Measurements from ENCODE around the gene CFAP74.

Gene CFAP74

GRCh38 chr1:1968767-1969504 lies 34.6 kb downstream of the CFAP74 start:
- no peaks in the 10 kb centered on the region for H3K9me3 Mint-ChIP-seq
- no peak for DNase-seq
- no peak for ATAC-seq (replicated peaks)
- H3K36me3 Mint-ChIP-seq, result no peaks in the 10 kb centered on the region
- H3K4me1 Mint-ChIP-seq, result no peaks in the 10 kb centered on the region
- H3K27ac Mint-ChIP-seq, result no peak overlapping the region
- H3K4me3 Mint-ChIP-seq, result no peak overlapping the region
- peaks cover 22 to 32% of the 10 kb centered on the region in 2 donors for H3K27me3 Mint-ChIP-seq

- no peak for ATAC-seq (replicated peaks)
Observed at GRCh38 chr1:1967879-1968278, 35.7 kb downstream of the CFAP74 start.

DNA sequence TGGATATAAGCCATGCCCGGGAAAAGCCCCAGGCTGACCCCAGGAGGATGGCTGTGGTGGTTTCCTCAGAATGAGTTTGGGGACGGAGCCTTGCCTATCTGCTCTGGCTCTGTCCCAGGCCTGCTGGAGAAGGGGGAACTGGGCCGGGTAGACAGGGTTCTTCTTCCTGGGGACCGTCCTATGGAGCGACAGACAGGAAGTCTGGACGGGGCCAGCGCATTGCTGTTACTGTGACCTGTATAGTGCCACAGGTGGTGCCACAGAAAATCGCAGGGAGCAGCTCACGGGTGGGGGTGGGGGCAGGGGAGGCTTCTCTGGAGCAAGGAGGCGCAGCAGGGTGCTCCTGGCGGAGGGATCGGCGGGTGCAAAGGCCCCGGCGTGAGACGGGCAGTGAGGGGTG lies 36.4 kb downstream of the CFAP74 start:
- H3K27ac Mint-ChIP-seq, result no peak overlapping the region
- H3K9me3 Mint-ChIP-seq, result no peaks in the 10 kb centered on the region
- no peak for DNase-seq
- H3K27me3 Mint-ChIP-seq, result peaks cover 15 to 28% of the 10 kb centered on the region in 2 donors
- ATAC-seq (replicated peaks), result no peak
- no peaks in the 10 kb centered on the region for H3K4me1 Mint-ChIP-seq
- no peaks in the 10 kb centered on the region for H3K36me3 Mint-ChIP-seq
- H3K4me3 Mint-ChIP-seq, result no peak overlapping the region

More at GRCh38 chr1:1967879-1968278, 35.7 kb downstream of the CFAP74 start:
- Mint-ChIP-seq H3K9me3 (no peaks in the 10 kb centered on the region), H3K4me1 (no peaks in the 10 kb centered on the region), H3K27me3 (peaks cover 14 to 24% of the 10 kb centered on the region in 2 donors), H3K36me3 (no peaks in the 10 kb centered on the region), H3K27ac (no peak overlapping the region), H3K4me3 (no peak overlapping the region)
- DNase-seq, result no peak

DNA sequence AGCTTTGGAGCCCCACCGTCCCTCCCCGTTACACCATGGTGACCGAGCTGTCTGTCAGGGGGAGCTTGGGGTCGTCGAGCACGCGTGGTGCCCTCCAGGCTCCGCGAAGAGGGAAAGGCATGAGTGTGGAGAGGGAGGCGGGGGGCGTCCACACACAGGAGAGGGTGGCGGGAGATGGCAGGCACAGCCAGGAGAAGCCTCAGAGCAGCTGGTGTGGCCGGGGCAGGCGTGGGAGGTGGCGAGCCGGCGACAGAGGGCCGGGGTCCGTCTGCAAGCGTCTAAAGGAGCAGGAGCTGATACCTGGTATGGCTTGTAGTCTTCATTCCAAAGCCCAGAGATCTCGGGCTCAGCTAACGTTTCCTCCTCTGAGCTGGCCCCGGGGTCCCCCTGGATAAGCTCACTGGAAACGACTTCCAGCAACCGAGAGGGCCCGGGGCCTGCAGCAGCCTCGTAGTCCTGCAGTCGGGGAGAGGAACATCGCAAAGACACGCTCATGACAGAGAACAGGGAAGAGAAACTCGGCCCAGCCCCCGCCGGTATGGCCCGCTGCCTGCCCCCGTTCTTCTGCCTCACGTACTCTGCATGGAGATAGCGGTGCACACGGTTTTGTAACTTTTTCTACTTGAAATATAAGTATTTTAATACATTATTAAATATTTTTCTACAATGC lies 37.4 kb downstream of the CFAP74 start:
- peaks cover 24 to 35% of the 10 kb centered on the region in 2 donors for H3K27me3 Mint-ChIP-seq
- DNase-seq (no peak), ATAC-seq (replicated peaks) (no peak)
- H3K27ac Mint-ChIP-seq, result no peak overlapping the region
- no peaks in the 10 kb centered on the region for H3K4me1 Mint-ChIP-seq
- H3K9me3 Mint-ChIP-seq, result no peaks in the 10 kb centered on the region
- H3K36me3 Mint-ChIP-seq, result no peaks in the 10 kb centered on the region
- H3K4me3 Mint-ChIP-seq, result no peak overlapping the region

DNA sequence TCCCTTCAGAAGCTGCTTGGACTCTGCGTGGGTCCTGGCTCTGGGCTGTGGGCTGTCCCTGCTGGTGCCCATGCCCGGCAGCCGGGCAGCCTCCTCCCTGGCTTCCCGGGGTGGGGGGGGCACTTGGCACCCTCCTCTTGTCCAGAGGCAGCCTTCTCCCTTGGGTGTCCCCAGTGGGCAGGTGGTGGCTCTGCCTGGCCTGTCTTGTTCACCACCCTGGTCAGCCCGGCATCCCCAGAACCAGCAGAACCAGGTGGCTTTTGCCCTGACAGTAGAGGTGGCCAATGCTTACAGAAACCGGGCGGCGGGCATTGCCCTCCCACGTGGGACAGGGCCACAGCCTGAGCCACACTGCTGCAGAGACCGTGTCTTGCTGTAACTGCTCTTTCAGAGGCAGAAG lies 38.0 kb downstream of the CFAP74 start:
- H3K4me1 Mint-ChIP-seq, result no peaks in the 10 kb centered on the region
- no peaks in the 10 kb centered on the region for H3K36me3 Mint-ChIP-seq
- DNase-seq (no peak), ATAC-seq (replicated peaks) (no peak)
- no peak overlapping the region for H3K27ac Mint-ChIP-seq
- H3K4me3 Mint-ChIP-seq, result no peak overlapping the region
- no peaks in the 10 kb centered on the region for H3K9me3 Mint-ChIP-seq
- H3K27me3 Mint-ChIP-seq, result peaks cover 31 to 41% of the 10 kb centered on the region in 2 donors

DNA sequence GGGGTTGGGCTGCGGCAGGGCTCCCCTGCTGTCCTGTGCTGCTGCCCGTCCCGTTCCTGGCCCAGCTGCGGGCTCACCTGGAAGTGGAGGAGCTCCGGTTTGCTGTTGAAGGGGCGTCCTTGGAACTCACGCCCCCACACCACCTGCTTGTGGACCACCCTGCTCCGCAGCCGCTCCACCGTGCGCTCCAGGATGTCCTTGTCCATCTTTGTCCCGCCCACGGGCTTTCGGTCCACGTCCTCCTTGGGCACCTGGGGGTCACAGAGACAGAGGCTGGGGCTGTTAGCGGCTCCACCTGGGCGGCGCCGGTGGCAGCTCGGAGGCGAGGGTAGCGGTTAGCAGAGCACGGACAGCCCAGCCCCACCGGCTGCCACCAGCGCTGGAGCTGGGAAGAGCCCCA lies 38.8 kb downstream of the CFAP74 start:
- Mint-ChIP-seq H3K27me3 (peaks cover 37 to 48% of the 10 kb centered on the region in 2 donors), H3K27ac (no peak overlapping the region), H3K36me3 (no peaks in the 10 kb centered on the region), H3K4me3 (no peak overlapping the region), H3K4me1 (no peaks in the 10 kb centered on the region), H3K9me3 (no peaks in the 10 kb centered on the region)
- no peak for ATAC-seq (replicated peaks)
- no peak for DNase-seq

DNA sequence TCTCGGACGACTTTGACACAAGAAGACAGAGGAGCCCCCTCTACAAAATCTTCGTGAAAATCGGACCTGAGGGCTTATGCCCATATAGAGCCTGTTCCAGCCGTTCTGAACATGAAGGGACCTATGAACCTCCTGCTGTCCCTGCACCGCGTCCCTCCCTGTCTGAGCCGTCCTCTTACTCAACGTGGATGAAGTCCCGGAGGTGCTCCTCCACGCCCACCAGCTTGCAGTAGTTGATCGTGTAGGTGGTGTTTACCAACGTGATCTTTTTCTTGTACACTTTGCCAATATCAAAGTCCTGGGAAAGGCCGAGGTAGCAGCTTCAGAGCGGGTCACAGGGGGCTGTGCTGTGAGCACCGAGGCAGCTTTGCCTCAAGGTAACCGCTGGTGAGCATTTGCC lies 40.0 kb downstream of the CFAP74 start:
- H3K27me3 Mint-ChIP-seq, result peaks cover 46 to 58% of the 10 kb centered on the region in 2 donors
- H3K4me3 Mint-ChIP-seq, result no peak overlapping the region
- no peaks in the 10 kb centered on the region for H3K9me3 Mint-ChIP-seq
- H3K27ac Mint-ChIP-seq, result no peak overlapping the region
- no peaks in the 10 kb centered on the region for H3K36me3 Mint-ChIP-seq
- DNase-seq (no peak), ATAC-seq (replicated peaks) (no peak)
- H3K4me1 Mint-ChIP-seq, result no peaks in the 10 kb centered on the region

DNA sequence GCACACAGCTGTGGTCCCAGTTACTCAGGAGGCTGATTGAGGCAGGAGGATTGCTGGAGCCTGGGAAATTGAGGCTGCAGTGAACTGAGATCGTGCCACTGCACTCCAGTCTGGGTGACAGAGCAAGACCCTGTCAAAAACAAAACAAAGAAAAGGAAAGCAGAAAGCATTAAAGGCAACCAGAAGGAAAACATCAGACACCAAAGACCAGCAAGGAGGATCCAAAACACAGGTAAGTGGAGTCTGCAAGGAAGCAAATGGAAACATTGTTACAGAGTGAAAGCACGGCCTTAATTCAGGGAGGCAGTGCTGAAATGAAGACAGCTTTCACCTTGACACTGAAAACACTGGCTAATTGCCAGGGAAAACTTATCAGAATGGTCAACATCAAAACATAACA lies 40.8 kb downstream of the CFAP74 start:
- no peak for DNase-seq
- Mint-ChIP-seq H3K4me1 (no peaks in the 10 kb centered on the region), H3K36me3 (no peaks in the 10 kb centered on the region), H3K4me3 (no peak overlapping the region), H3K27ac (no peak overlapping the region), H3K27me3 (peaks cover 47 to 63% of the 10 kb centered on the region in 2 donors), H3K9me3 (no peaks in the 10 kb centered on the region)
- no peak for ATAC-seq (replicated peaks)

DNA sequence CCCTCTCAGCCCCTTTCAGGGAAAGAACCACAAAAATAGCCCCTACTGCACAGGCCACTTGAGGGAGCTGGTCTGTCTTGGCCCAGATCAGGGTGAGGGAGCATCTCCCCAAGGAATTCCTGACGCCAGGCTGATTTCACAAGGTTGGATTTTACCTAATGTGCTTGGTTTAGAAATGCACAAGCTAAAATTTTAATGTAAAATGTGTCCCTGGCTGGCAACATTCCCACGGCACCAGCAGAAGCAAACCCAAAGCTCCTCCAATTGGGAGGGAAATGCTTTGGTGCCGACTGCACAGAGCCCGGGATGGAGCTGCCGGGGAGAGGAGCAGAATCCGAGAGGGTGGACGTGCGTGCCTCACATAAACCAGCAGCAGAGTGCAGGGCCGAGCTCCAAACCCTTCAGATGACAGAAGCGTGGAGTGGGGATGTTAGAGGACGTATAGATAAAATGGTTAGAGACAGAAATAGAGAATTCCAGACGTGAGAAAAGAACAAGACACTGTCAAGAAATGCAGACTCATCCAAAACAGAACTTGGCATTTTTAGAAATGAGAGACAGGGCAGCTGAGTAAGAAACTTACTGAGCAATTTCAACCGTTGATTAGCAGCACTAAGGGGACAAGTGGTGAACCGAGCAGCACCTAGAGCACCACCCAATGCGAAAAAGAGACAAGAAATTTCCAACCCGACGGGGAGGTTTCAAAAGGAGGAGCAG lies 42.9 kb downstream of the CFAP74 start:
- DNase-seq (no peak), ATAC-seq (replicated peaks) (no peak)
- Mint-ChIP-seq H3K27ac (no peak overlapping the region), H3K4me1 (no peaks in the 10 kb centered on the region), H3K4me3 (no peak overlapping the region), H3K27me3 (peaks cover 51 to 72% of the 10 kb centered on the region in 2 donors), H3K36me3 (peaks cover 0 to under 1% of the 10 kb centered on the region in 2 donors), H3K9me3 (no peaks in the 10 kb centered on the region)

GRCh38 chr1:1959840-1960479 lies 43.6 kb downstream of the CFAP74 start:
- ATAC-seq (replicated peaks) (peak; percentile 76 to 77), DNase-seq (peak; percentile 42)
- Mint-ChIP-seq H3K27me3 (peaks cover 51 to 70% of the 10 kb centered on the region in 2 donors), H3K4me1 (no peaks in the 10 kb centered on the region), H3K4me3 (no peak overlapping the region), H3K27ac (no peak overlapping the region), H3K9me3 (no peaks in the 10 kb centered on the region), H3K36me3 (peaks cover 0 to 1% of the 10 kb centered on the region in 2 donors)

DNA sequence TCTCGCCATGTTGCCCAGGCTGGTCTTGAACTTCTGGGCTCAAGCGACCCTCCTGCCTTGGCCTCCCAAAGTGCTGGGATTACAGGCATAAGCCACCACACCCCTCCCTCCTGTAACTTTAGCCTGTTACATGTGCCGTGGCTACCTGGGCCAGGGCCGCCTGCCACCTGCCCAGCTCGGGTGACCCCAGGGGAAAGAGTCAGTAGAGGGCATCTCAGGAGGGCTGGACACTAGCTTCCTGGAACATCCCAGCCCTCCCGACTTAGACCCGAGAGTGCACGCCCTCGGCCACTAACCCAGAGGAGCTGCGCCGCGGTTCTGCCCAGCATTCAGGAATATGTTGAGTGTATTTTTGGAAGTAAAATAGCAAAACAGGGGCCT lies 44.1 kb downstream of the CFAP74 start:
- DNase-seq, result no peak
- Mint-ChIP-seq H3K4me3 (no peak overlapping the region), H3K27ac (no peak overlapping the region), H3K4me1 (no peaks in the 10 kb centered on the region), H3K36me3 (peaks cover 0 to 1% of the 10 kb centered on the region in 2 donors), H3K27me3 (peaks cover 51 to 65% of the 10 kb centered on the region in 2 donors), H3K9me3 (no peaks in the 10 kb centered on the region)
- ATAC-seq (replicated peaks), result no peak

DNA sequence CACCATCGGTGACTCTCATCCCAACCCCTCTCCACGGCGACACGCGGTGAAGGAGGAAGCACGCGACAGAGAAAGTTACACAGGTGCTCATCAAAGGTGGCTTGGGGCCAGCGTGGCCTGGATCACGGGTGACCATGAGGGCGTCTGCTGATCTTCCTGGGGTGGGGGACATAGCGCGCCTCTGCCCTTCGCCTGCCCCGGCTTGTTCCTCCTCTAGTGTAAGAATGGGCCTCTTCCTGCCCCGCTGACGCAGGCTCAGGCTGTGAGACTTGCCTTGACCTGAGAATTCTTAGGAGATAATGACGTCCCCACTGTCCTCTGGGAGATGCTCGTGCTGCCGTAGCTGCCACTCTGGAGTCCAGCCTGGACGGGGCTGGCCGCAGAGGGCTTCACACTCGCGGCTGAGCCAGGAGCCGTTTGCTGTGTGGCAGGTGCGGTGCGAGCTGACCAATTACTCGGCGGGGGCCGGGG lies 45.5 kb downstream of the CFAP74 start:
- Mint-ChIP-seq H3K4me3 (no peak overlapping the region), H3K36me3 (peaks cover 0 to 1% of the 10 kb centered on the region in 2 donors), H3K27me3 (peaks cover 51 to 68% of the 10 kb centered on the region in 2 donors), H3K9me3 (no peaks in the 10 kb centered on the region), H3K4me1 (no peaks in the 10 kb centered on the region), H3K27ac (no peak overlapping the region)
- ATAC-seq (replicated peaks) (no peak), DNase-seq (no peak)

- no peak for DNase-seq
- H3K27me3 Mint-ChIP-seq, result peaks cover 51 to 69% of the 10 kb centered on the region in 2 donors
- H3K27ac Mint-ChIP-seq, result no peak overlapping the region
- no peaks in the 10 kb centered on the region for H3K9me3 Mint-ChIP-seq
- no peak overlapping the region for H3K4me3 Mint-ChIP-seq
- no peak for ATAC-seq (replicated peaks)
- H3K36me3 Mint-ChIP-seq, result peaks cover 0 to 1% of the 10 kb centered on the region in 2 donors
- H3K4me1 Mint-ChIP-seq, result no peaks in the 10 kb centered on the region
Observed at GRCh38 chr1:1957533-1957961, 46.0 kb downstream of the CFAP74 start.
